Urothelium cell line (cell line): ENCODE data around the gene PCDH9.

Experiments used
- DNase-seq: peaks from one replicate; pipeline ENCODE4 v3.0.0; 2011; ENCODE audit warnings: low spot score, mixed read lengths
- FAIRE-seq: peaks from 2 replicates; lab custom pipeline; 2011; peaks lifted over from hg19 to GRCh38; lab: Jason Lieb, UNC

The PCDH9 gene

GRCh38 chr13:66691149-66691548 is 539.0 kb downstream of the PCDH9 start:
- FAIRE-seq (no peak), DNase-seq (no peak)

- DNase-seq (no peak), FAIRE-seq (no peak)
These were observed 540.5 kb downstream of the PCDH9 start for GRCh38 chr13:66689628-66690027.

GRCh38 chr13:66689037-66689619 is 541.0 kb downstream of the PCDH9 start:
- DNase-seq (no peak), FAIRE-seq (no peak)

GRCh38 chr13:66681403-66681802 is 548.7 kb downstream of the PCDH9 start:
- FAIRE-seq = no peak
- no peak for DNase-seq

- no peak for FAIRE-seq
- no peak for DNase-seq
These were observed 550.1 kb downstream of the PCDH9 start for GRCh38 chr13:66680031-66680430.

GRCh38 chr13:66675620-66676019 is 554.5 kb downstream of the PCDH9 start:
- DNase-seq (no peak), FAIRE-seq (no peak)

- DNase-seq (peak; percentile 36), FAIRE-seq (no peak)
These were observed 556.7 kb downstream of the PCDH9 start for GRCh38 chr13:66673401-66673800.

GRCh38 chr13:66665991-66666390 is 564.1 kb downstream of the PCDH9 start:
- peak; percentile 55 for DNase-seq
- FAIRE-seq = no peak

- FAIRE-seq (no peak), DNase-seq (no peak)
These were observed 566.4 kb downstream of the PCDH9 start for GRCh38 chr13:66663711-66664110.

- DNase-seq (no peak), FAIRE-seq (no peak)
These were observed 566.9 kb downstream of the PCDH9 start for GRCh38 chr13:66663206-66663605.

- no peak for FAIRE-seq
- DNase-seq = no peak
These were observed 568.8 kb downstream of the PCDH9 start for GRCh38 chr13:66661336-66661735.

- no peak for FAIRE-seq
- no peak for DNase-seq
These were observed 569.7 kb downstream of the PCDH9 start for GRCh38 chr13:66660468-66660813.

- DNase-seq = peak; percentile 5
- no peak for FAIRE-seq
These were observed 570.3 kb downstream of the PCDH9 start for GRCh38 chr13:66659701-66660467.

GRCh38 chr13:66659286-66659685 is 570.9 kb downstream of the PCDH9 start:
- no peak for DNase-seq
- FAIRE-seq = no peak

GRCh38 chr13:66657165-66657881 is 572.8 kb downstream of the PCDH9 start:
- FAIRE-seq (no peak), DNase-seq (peak; percentile 59)

- FAIRE-seq (no peak), DNase-seq (no peak)
These were observed 574.2 kb downstream of the PCDH9 start for GRCh38 chr13:66655847-66656454.

- FAIRE-seq = no peak
These were observed 585.2 kb downstream of the PCDH9 start for GRCh38 chr13:66644855-66645460.

GRCh38 chr13:66640231-66640630 is 589.9 kb downstream of the PCDH9 start:
- FAIRE-seq = no peak
- no peak for DNase-seq

More at GRCh38 chr13:66644855-66645460, 585.2 kb downstream of the PCDH9 start:
- no peak for DNase-seq

GRCh38 chr13:66639044-66639443 is 591.1 kb downstream of the PCDH9 start:
- FAIRE-seq = no peak
- DNase-seq = no peak

GRCh38 chr13:66635526-66635925 is 594.6 kb downstream of the PCDH9 start:
- FAIRE-seq (no peak), DNase-seq (peak; percentile 26)

- FAIRE-seq = no peak
- DNase-seq = no peak
These were observed 595.8 kb downstream of the PCDH9 start for GRCh38 chr13:66634384-66634783.
